Common myeloid progenitor, CD34-positive (primary cell): Measurements from ENCODE around the gene CDK14.
A peak's percentile ranks its signal among the peaks of the same experiment; 100 is the strongest.

Experiments
- CTCF ChIA-PET: fragments of 350-600 bp; sonication (Branson Sonifier 250); formaldehyde crosslinking; loops from one replicate; lab custom pipeline; 2021; ENCODE audit warnings: antibody characterized with exemption; lab: Charles Lee
- POLR2A ChIA-PET: fragments of 350-600 bp; sonication (Branson Sonifier 250); formaldehyde crosslinking; loops from one replicate; lab custom pipeline; 2021; ENCODE audit warnings: antibody characterized with exemption; lab: Charles Lee
- DNase-seq, 3 donors: peaks; one replicate each; pipeline versions ENCODE4 v3.0.0 to v3.0.0-alpha.2; 2013
- H3K27ac ChIP-seq, 2 experiments: 1 replicate in 1 of 2; 2 replicates in 1 of 2; pipeline ENCODE4 v1.7.0; 2013; ENCODE audit warnings: inconsistent platforms in 2 of 2, low read length in 2 of 2, mild to moderate bottlenecking in 2 of 2, low read depth in 1 of 2, moderate library complexity in 1 of 2; ENCODE audit not compliant: severe bottlenecking in 2 of 2, insufficient read depth in 1 of 2, poor library complexity in 1 of 2
- H3K27me3 ChIP-seq, 5 experiments: replicated peaks in 2 of 5; 1 replicate in 3 of 5; 2 replicates in 2 of 5; pipeline versions ENCODE4 v1.6.1 to v1.7.0; 2013; ENCODE audit warnings: low read length in 4 of 5, mild to moderate bottlenecking in 2 of 5, moderate library complexity in 2 of 5, inconsistent platforms in 1 of 5; ENCODE audit not compliant: insufficient read depth in 5 of 5, control insufficient read depth in 4 of 5
- H3K36me3 ChIP-seq, 4 experiments: 1 replicate in 2 of 4; 2 replicates in 2 of 4; pipeline versions ENCODE4 v1.6.1 to v1.7.0; 2013; ENCODE audit warnings: low read length in 3 of 4, control low read depth in 1 of 4, mild to moderate bottlenecking in 1 of 4; ENCODE audit not compliant: control insufficient read depth in 4 of 4, insufficient read depth in 4 of 4
- H3K4me1 ChIP-seq, 4 experiments: 1 replicate in 3 of 4; 2 replicates in 1 of 4; pipeline versions ENCODE4 v1.6.1 to v1.7.1; 2013; ENCODE audit warnings: low read length in 3 of 4, mild to moderate bottlenecking in 3 of 4, control low read depth in 1 of 4, inconsistent platforms in 1 of 4, moderate library complexity in 1 of 4; ENCODE audit not compliant: control insufficient read depth in 4 of 4, insufficient read depth in 4 of 4; ENCODE audit errors: control extremely low read depth in 1 of 4
- H3K4me3 ChIP-seq, 7 experiments: 1 replicate in 4 of 7; 2 replicates in 3 of 7; pipeline versions ENCODE4 v1.5.1 to v1.7.0; 2013; ENCODE audit warnings: mild to moderate bottlenecking in 7 of 7, low read length in 6 of 7, moderate library complexity in 6 of 7, inconsistent platforms in 2 of 7, low read depth in 2 of 7, control low read depth in 1 of 7; ENCODE audit not compliant: insufficient read depth in 4 of 7, control insufficient read depth in 1 of 7; ENCODE audit errors: extremely low read depth in 1 of 7
- H3K9me3 ChIP-seq, 5 experiments: 1 replicate in 4 of 5; 2 replicates in 1 of 5; pipeline versions ENCODE4 v1.6.1 to v1.7.1; 2013; ENCODE audit warnings: low read length in 4 of 5, mild to moderate bottlenecking in 2 of 5, inconsistent platforms in 1 of 5, low read depth in 1 of 5, moderate library complexity in 1 of 5; ENCODE audit not compliant: control insufficient read depth in 4 of 5, insufficient read depth in 2 of 5; ENCODE audit errors: control extremely low read depth in 1 of 5
- WGBS: methylation state at CpG from one replicate; pipeline ENCODE4 v1.1.5; 2013; ENCODE audit not compliant: insufficient coverage; 5-methylcytosine and 5-hydroxymethylcytosine counted together

Gene CDK14

DNA sequence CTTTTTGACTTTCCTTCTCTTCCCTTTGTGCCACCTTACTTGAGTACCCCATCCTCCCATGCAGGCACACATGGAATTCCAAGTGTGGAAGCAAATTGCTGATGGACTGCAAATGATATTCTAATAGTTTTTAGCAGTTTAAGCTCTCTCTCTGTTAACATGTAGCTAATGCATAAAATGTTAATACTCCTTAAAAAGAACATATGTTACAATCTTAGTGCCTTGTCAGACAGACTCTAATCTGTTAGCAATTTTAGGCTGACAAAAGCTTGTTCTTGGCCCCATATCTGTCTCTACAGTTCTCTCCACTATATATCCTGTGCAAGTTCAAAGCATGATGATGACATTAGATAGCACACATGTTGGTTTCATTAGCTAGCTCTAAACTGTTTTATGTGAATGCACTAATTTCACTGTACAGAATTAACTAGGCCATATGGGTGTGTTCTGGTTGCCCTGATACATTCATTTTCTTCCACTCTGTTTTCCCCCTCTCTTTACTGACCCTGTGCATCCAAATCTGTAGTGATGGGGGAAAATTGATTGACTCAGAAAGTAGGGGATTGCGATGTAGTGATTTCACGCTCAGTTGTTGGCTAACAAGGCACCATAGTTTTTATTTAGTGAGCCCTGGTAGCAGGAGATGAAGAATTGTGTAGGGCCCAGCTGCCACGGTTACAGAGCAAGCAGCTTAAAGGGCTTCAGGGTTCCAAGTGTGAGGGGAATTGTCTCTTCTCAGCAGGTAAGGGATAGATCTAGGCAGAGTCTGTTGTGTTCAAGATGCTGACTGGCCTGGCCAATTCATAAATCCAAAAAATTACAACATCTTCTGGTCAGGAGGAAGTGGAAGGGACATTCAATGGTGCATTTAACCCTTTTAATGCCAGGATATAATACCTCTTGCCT lies 553.5 kb downstream of the CDK14 start:
- WGBS: 100% methylated on average over 1 of the region's 3 CpGs

DNA sequence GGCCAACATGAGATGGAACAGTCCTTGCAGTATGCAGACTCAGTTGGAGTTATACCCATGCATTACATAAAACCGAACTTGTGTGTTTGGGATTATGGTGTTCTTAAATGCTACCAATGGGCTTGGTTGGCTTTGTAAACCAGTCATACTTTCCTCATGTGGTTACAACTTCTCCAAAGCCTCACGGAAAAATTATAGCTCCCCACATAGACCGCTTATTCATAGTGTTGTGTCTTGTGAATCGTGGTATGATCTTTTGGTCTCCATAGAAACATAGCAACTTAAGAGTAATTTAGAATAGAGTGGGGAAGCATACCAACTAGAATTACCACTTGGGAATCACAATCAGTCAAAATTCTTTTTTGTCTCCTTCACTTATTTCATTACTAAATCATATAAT lies 555.8 kb downstream of the CDK14 start:
- H3K27me3 ChIP-seq: no peaks in the 10 kb centered on the region
- no peaks in the 10 kb centered on the region for H3K36me3 ChIP-seq
- 100% methylated on average over 1 of the region's 4 CpGs for WGBS
- ChIA-PET POLR2A (no interaction called here), CTCF (interaction anchor here (0.6 kb wide), 1 partner anchor 30 kb away, joined by 4 read pairs; no protein-coding TSS in a partner anchor)
- H3K9me3 ChIP-seq: no peaks in the 10 kb centered on the region
- H3K4me1 ChIP-seq: no peaks in the 10 kb centered on the region
- DNase-seq: peak in 2 of 3 donors; percentile 4
- no peak overlapping the region for H3K27ac ChIP-seq
- no peak overlapping the region for H3K4me3 ChIP-seq

More for the DNA sequence above, 553.5 kb downstream of the CDK14 start:
- ChIA-PET POLR2A (no interaction called here), CTCF (no interaction called here)
- Histone ChIP-seq H3K4me1 (no peaks in the 10 kb centered on the region), H3K36me3 (no peaks in the 10 kb centered on the region), H3K27me3 (no peaks in the 10 kb centered on the region), H3K9me3 (no peaks in the 10 kb centered on the region), H3K27ac (no peak overlapping the region), H3K4me3 (no peak overlapping the region)
- no peak for DNase-seq

DNA sequence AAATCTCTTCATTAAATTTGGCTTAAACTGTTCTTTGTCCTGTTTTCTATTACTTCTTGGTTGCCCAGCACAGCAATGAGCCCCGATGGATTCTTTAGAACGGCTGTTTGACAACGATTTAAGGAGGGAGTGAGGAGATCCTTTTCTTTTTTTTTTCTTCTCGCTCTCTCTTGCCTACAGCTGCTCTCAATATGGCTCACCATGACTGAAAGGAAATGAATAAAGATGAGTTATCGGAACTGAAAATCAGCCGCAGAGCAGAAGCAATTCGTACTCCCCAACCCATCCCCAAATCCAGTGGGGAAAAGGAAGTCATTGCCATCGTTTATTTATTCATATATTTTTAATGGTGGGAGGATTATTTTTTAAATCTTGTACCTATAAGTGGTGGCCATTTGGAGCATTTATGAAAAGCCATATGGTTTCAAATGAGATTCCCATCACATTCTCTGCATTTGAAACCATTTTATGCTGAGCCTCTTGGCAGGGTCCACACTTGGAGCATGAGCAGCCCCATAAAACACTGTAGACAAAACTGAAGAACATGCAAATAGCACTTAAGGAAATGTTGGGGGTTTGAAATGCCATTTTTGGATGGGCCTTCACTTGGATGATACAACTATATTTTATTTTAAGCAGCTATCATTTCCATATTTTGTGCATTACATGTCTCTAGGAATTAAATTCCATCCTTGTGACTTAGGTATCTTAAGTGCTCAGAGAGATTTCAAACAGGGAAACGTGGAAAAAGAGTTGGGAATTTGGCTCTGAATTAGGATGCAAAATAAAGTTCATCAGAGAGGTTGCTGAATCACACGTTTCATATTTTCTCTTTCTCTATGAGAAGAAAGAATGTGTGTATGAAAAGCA lies 560.4 kb downstream of the CDK14 start:
- Histone ChIP-seq H3K27me3 (no peaks in the 10 kb centered on the region), H3K9me3 (no peaks in the 10 kb centered on the region), H3K4me3 (no peak overlapping the region), H3K36me3 (no peaks in the 10 kb centered on the region), H3K27ac (no peak overlapping the region), H3K4me1 (no peaks in the 10 kb centered on the region)
- 94% methylated on average over 2 of the region's 10 CpGs for WGBS
- ChIA-PET CTCF (no interaction called here), POLR2A (no interaction called here)
- no peak for DNase-seq

DNA sequence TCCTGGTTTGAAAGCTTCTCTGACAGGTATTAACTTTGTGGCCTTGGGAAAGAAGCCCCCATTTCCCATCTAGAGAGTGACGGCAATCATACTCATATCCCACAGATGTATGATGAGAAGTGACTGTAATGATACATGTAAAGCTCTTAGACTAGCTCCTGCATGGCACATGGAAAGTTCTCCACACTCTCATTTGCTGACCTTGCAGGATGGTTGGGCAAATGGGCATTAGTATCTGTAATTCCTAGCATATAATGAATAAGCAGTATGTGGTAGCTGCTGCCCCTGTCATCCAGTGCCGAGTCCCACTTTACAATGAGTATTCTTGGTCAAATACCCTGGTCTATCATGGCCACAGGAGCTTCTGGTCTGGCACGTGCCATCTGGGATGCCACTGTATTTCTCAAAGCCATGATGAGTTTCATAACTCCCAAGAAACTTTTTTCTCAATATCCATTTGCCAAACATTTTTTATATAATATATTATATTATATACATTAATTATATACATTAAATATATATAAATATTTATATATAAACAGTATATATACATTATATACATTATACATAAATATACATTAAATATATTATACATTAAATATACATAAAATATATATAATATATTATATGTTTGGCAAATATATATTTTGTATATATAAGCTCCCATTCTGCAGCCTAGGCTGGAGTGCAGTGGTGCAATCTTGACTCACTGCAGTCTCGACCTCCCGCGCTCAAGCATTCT lies 561.6 kb downstream of the CDK14 start:
- POLR2A ChIA-PET: no interaction called here
- WGBS: 97% methylated on average over 3 of the region's 6 CpGs
- CTCF ChIA-PET: no interaction called here

GRCh38 chr7:91162436-91162835 lies 566.3 kb downstream of the CDK14 start:
- CTCF ChIA-PET: no interaction called here
- H3K4me3 ChIP-seq: no peak overlapping the region
- H3K4me1 ChIP-seq: no peaks in the 10 kb centered on the region
- DNase-seq: no peak
- H3K36me3 ChIP-seq: no peaks in the 10 kb centered on the region
- POLR2A ChIA-PET: no interaction called here
- no peaks in the 10 kb centered on the region for H3K27me3 ChIP-seq
- H3K27ac ChIP-seq: no peak overlapping the region
- WGBS: 75% methylated on average over 2 of the region's 6 CpGs
- H3K9me3 ChIP-seq: no peaks in the 10 kb centered on the region

More for the DNA sequence above, 561.6 kb downstream of the CDK14 start:
- Histone ChIP-seq H3K27ac (no peak overlapping the region), H3K9me3 (no peaks in the 10 kb centered on the region), H3K36me3 (no peaks in the 10 kb centered on the region), H3K27me3 (no peaks in the 10 kb centered on the region), H3K4me1 (no peaks in the 10 kb centered on the region), H3K4me3 (no peak overlapping the region)
- no peak for DNase-seq

DNA sequence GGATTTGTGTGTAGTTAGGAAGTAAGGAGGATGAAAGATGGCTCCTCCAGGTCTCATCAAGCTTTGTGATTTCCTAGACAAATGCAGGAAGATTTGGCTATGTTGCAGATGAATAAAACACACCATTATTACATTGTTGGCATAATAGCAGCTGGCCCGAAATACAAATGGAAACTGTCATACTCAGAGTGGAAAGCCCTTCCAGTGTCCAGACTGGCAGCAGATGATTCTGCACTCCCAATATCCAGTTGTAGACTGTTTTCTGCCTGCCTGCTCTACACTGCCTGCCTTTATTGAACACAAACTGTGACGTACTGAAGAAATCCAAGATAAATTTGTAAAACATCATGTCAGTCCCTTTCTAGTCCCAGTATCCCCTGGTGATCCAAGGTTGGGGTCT lies 568.4 kb downstream of the CDK14 start:
- no peak for DNase-seq
- Histone ChIP-seq H3K27me3 (no peaks in the 10 kb centered on the region), H3K36me3 (no peaks in the 10 kb centered on the region), H3K27ac (no peak overlapping the region), H3K4me3 (no peak overlapping the region), H3K4me1 (no peaks in the 10 kb centered on the region), H3K9me3 (no peaks in the 10 kb centered on the region)
- CTCF ChIA-PET: interaction anchor here (0.6 to 1.0 kb wide), 2 partner anchors 20 to 668 kb away, joined by 3 read pairs; no protein-coding TSS in a partner anchor
- no CpG with 5 or more reads among the region's 2 CpGs for WGBS
- POLR2A ChIA-PET: no interaction called here
